OCI-LY7 (cell line): ENCODE measurements around the gene RREB1. TPM values are rescaled to one million over a fixed set of nuclear protein-coding genes. Genes with fewer than 3 reads are reported as not detected.

ENCODE experiments used
- BruUV-seq: library from RNA; stranded (reverse); fragments of 400-500 nt; replicated peaks from 2 replicates; lab custom pipeline; 2021; lab: Mats Ljungman, UMichigan
- CTCF ChIA-PET: fragments of 300-600 bp; sonication (Branson Sonifier 250); formaldehyde crosslinking; loops from one replicate; lab custom pipeline; 2022; ENCODE audit warnings: antibody characterized with exemption; ENCODE audit not compliant: unreplicated experiment; lab: Charles Lee
- POLR2A ChIA-PET: fragments of 300-600 bp; sonication (Branson Sonifier 250); formaldehyde crosslinking; loops from one replicate; lab custom pipeline; 2022; ENCODE audit warnings: antibody characterized with exemption; lab: Charles Lee
- DNase-seq: peaks from one replicate; pipeline ENCODE4 v3.0.0-alpha.2; 2015; ENCODE audit warnings: low spot score
- H2AFZ ChIP-seq: fragments of 200-600 bp; sonication (generic), shearing (Covaris generic); 2 replicates; pipeline ENCODE4 v1.6.1; 2014; ENCODE audit warnings: mild to moderate bottlenecking, antibody characterized with exemption, low read length, moderate library complexity
- H3K27ac ChIP-seq: fragments of 200-600 bp; sonication (generic); 2 replicates; pipeline ENCODE4 v1.5.1; 2014; ENCODE audit warnings: mixed run types, low read depth, mild to moderate bottlenecking, moderate library complexity, low read length, inconsistent platforms; ENCODE audit not compliant: poor library complexity, severe bottlenecking
- H3K36me3 ChIP-seq: fragments of 200-600 bp; sonication (generic); 2 replicates; pipeline ENCODE4 v1.6.1; 2014; ENCODE audit warnings: mild to moderate bottlenecking, antibody characterized with exemption, low read length, moderate library complexity, mixed read lengths; ENCODE audit not compliant: insufficient read depth
- H3K4me1 ChIP-seq: fragments of 200-600 bp; sonication (generic); 2 replicates; pipeline ENCODE4 v1.5.1; 2014; ENCODE audit warnings: mild to moderate bottlenecking, low read length; ENCODE audit not compliant: insufficient read depth, poor library complexity, severe bottlenecking
- H3K4me2 ChIP-seq: fragments of 200-600 bp; sonication (generic); 2 replicates; pipeline ENCODE4 v1.6.1; 2014; ENCODE audit warnings: mild to moderate bottlenecking, low read length
- H3K4me3 ChIP-seq: fragments of 200-600 bp; sonication (generic); 2 replicates; pipeline ENCODE4 v1.5.1; 2014; ENCODE audit warnings: mild to moderate bottlenecking, low read depth, low read length; ENCODE audit not compliant: poor library complexity, severe bottlenecking
- H3K79me2 ChIP-seq: fragments of 200-600 bp; sonication (generic); 2 replicates; pipeline ENCODE4 v1.6.1; 2016; ENCODE audit warnings: low read depth, mild to moderate bottlenecking, low read length, moderate library complexity, mixed read lengths; ENCODE audit not compliant: insufficient read depth
- H3K9me2 ChIP-seq: fragments of 200-600 bp; sonication (generic); 2 replicates; pipeline ENCODE4 v1.6.1; 2016; ENCODE audit warnings: mild to moderate bottlenecking, low read length, mixed read lengths; ENCODE audit not compliant: insufficient read depth
- H3K9me3 ChIP-seq: fragments of 200-600 bp; sonication (generic); 2 replicates; pipeline ENCODE4 v1.6.1; 2014; ENCODE audit warnings: mild to moderate bottlenecking, mixed run types, low read length, mixed read lengths
- H4K20me1 ChIP-seq: fragments of 200-600 bp; sonication (generic); 2 replicates; pipeline ENCODE4 v1.6.1; 2014; ENCODE audit warnings: mild to moderate bottlenecking, antibody characterized with exemption, low read length, moderate library complexity, mixed read lengths; ENCODE audit not compliant: insufficient read depth
- EZH2phosphoT487 ChIP-seq: fragments of 200-600 bp; sonication (generic); IDR thresholded peaks from 2 replicates; pipeline ENCODE4 v1.6.1; 2018; ENCODE audit warnings: low read depth, borderline replicate concordance, mild to moderate bottlenecking, mixed run types, antibody characterized with exemption, low read length, moderate library complexity, mixed read lengths
- intact Hi-C: fragments of 100-400 bp; cut with micrococcal nuclease; formaldehyde crosslinking; loops from one replicate; pipeline ENCODE4 v1.10.0; 2022; ENCODE audit not compliant: unreplicated experiment
- total RNA-seq, 2 experiments: library from RNA; depleted of rRNA in 1 of 2; stranded (reverse); fragments of >200 nt in 1 of 2; shearing (Covaris generic) in 1 of 2; gene quantifications; 2 replicates each; pipeline ENCODE4 v1.2.3, GENCODE V29; 2014 to 2022
- TF ChIP-seq, protein P1 (sequence below): fragments of 200-600 bp; sonication (generic); conservative IDR thresholded peaks from 2 replicates; pipeline ENCODE4 v1.5.1; 2014; ENCODE audit warnings: mild to moderate bottlenecking, antibody characterized with exemption, low read length, moderate library complexity, mixed read lengths

RREB1 gene
- total RNA-seq, 2 experiments from 2014 or later, result 4.4 to 7.1 TPM

DNA sequence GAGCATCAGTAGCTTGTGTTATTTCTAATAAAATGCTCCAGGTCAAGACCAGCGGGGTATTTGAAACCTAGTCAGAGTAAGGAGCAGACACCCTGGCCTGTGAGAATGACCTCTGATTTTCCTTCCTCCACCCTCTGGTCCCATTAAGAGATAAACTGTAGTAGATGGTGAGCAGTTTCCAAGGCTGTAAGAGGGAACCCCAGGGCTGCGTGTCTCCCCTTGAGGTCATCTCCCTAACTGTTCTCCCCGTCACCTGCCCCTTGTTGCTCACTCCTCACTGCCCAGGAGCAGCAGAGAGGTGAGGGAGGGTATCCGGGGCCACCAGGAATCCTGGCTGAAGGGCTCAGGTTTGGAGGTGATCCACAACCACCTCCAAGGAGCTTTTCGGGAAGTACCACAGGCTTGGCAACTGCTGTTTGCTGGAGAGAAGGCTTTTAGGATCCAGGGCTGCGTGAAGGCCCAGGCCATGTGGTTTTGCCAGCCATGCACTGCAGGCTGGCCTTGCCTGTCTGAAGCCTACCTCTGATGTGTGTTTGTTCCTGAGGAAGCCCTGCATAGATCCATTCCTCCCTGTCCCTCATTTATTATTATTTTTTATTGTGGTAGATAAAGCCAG is 62.5 kb downstream of the RREB1 start:
- Histone ChIP-seq H2AFZ (no peak overlapping the region), H3K79me2 (no peaks in the 10 kb centered on the region), H3K9me3 (no peaks in the 10 kb centered on the region), H3K9me2 (no peaks in the 10 kb centered on the region), H3K27ac (no peak overlapping the region), H3K4me2 (no peak overlapping the region), H3K4me1 (peaks cover 16% of the 10 kb centered on the region), H4K20me1 (peaks cover 14% of the 10 kb centered on the region; the same call in 1 of the 2 replicates), H3K36me3 (no peaks in the 10 kb centered on the region), H3K4me3 (no peak overlapping the region)
- ChIA-PET POLR2A (interaction anchor here (0.6 kb wide), 1 partner anchor 39 kb away, joined by 3 read pairs; no protein-coding TSS in a partner anchor), CTCF (no interaction called here)
- DNase-seq, result no peak
- intact Hi-C loops, result loop anchor here (2.0 kb wide), 1 partner anchor 69 kb away; no protein-coding TSS in a partner anchor
- BruUV-seq, result no TSS peak
- TF ChIP-seq, protein P1, sequence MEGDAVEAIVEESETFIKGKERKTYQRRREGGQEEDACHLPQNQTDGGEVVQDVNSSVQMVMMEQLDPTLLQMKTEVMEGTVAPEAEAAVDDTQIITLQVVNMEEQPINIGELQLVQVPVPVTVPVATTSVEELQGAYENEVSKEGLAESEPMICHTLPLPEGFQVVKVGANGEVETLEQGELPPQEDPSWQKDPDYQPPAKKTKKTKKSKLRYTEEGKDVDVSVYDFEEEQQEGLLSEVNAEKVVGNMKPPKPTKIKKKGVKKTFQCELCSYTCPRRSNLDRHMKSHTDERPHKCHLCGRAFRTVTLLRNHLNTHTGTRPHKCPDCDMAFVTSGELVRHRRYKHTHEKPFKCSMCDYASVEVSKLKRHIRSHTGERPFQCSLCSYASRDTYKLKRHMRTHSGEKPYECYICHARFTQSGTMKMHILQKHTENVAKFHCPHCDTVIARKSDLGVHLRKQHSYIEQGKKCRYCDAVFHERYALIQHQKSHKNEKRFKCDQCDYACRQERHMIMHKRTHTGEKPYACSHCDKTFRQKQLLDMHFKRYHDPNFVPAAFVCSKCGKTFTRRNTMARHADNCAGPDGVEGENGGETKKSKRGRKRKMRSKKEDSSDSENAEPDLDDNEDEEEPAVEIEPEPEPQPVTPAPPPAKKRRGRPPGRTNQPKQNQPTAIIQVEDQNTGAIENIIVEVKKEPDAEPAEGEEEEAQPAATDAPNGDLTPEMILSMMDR, result no peak
- TF ChIP-seq EZH2phosphoT487, result no peak

DNA sequence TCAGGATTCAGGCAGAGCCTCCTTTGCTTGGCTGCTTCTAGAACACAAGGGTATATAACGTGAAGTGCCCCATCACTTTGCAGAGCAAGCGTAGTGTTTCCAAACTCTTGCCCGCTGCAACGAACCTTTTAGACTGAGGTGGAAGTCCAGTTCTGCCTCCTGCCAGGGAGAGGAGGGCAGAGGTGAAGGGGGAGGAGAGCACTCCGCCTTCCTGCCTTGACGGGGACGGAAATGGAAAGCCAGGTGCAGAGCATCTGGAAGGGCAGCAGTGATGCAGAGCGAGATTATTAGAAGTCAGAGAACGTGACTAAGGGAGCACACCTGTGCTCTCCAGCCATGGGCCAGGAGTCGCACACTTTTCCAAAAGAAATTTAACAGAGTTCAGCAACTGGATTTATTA is 63.4 kb downstream of the RREB1 start:
- TF ChIP-seq, protein P1, result no peak
- no peak for TF ChIP-seq EZH2phosphoT487
- intact Hi-C loops, result loop anchor here (2.0 kb wide), 1 partner anchor 68 kb away; no protein-coding TSS in a partner anchor
- peak; percentile 38 for DNase-seq
- CTCF ChIA-PET, result no interaction called here
- BruUV-seq, result no TSS peak
- H3K79me2 ChIP-seq, result no peaks in the 10 kb centered on the region
- peaks cover 16% of the 10 kb centered on the region for H3K4me1 ChIP-seq
- H2AFZ ChIP-seq, result no peak overlapping the region
- H3K36me3 ChIP-seq, result no peaks in the 10 kb centered on the region
- peaks cover 14% of the 10 kb centered on the region; the same call in 1 of the 2 replicates for H4K20me1 ChIP-seq
- no peak overlapping the region for H3K27ac ChIP-seq
- POLR2A ChIA-PET, result no interaction called here
- peak overlapping the region; percentile 32 for H3K4me2 ChIP-seq
- no peak overlapping the region for H3K4me3 ChIP-seq
- H3K9me2 ChIP-seq, result no peaks in the 10 kb centered on the region
- H3K9me3 ChIP-seq, result no peaks in the 10 kb centered on the region

DNA sequence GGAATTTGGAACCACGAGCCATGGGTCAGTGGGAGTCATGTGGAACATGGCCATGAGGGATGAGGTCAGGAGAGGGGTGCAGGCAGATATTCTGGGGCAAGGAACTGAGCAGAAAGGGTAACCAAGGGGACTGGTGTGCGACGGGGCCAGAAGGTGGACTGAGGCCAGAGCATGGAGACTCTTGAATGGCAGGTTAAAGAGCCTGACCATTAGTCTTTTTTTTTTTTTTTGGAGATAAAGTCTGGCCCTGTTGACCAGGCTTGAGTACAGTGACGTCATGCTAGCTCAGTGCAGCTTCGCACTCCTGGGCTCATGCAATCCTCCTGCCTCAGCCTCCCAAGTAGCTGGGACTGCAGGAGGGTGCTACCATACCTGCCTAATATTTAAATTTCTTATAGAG is 64.0 kb downstream of the RREB1 start:
- H3K9me2 ChIP-seq, result no peaks in the 10 kb centered on the region
- BruUV-seq, result no TSS peak
- H3K4me2 ChIP-seq, result peak overlapping the region; percentile 32
- ChIA-PET POLR2A (no interaction called here), CTCF (no interaction called here)
- H3K79me2 ChIP-seq, result no peaks in the 10 kb centered on the region
- no peaks in the 10 kb centered on the region for H3K36me3 ChIP-seq
- no peak overlapping the region for H3K27ac ChIP-seq
- TF ChIP-seq EZH2phosphoT487, result no peak
- TF ChIP-seq, protein P1, result no peak
- peaks cover 16% of the 10 kb centered on the region for H3K4me1 ChIP-seq
- intact Hi-C loops, result loop anchor here (2.0 kb wide), 1 partner anchor 67 kb away; no protein-coding TSS in a partner anchor
- no peak for DNase-seq
- H3K9me3 ChIP-seq, result no peaks in the 10 kb centered on the region
- no peak overlapping the region for H3K4me3 ChIP-seq
- H4K20me1 ChIP-seq, result peaks cover 14% of the 10 kb centered on the region; the same call in 1 of the 2 replicates
- H2AFZ ChIP-seq, result no peak overlapping the region
